SU-DHL-6 (cell line): ENCODE data around the gene GRID2.

ENCODE experiments used
- EZH2phosphoT487 ChIP-seq: fragments of 200-600 bp; sonication (generic), shearing (Covaris generic); conservative IDR thresholded peaks from 2 replicates; pipeline ENCODE4 v1.6.1; 2018; ENCODE audit warnings: mild to moderate bottlenecking, antibody characterized with exemption, low read length, moderate library complexity, mixed read lengths
- TF ChIP-seq, protein P1 (sequence below): fragments of 200-600 bp; sonication (generic); IDR thresholded peaks from one replicate; pipeline ENCODE4 v1.5.1; 2017; ENCODE audit warnings: antibody characterized with exemption, mild to moderate bottlenecking, low read length, moderate library complexity; ENCODE audit not compliant: insufficient read depth, poor library complexity, severe bottlenecking

DNA sequence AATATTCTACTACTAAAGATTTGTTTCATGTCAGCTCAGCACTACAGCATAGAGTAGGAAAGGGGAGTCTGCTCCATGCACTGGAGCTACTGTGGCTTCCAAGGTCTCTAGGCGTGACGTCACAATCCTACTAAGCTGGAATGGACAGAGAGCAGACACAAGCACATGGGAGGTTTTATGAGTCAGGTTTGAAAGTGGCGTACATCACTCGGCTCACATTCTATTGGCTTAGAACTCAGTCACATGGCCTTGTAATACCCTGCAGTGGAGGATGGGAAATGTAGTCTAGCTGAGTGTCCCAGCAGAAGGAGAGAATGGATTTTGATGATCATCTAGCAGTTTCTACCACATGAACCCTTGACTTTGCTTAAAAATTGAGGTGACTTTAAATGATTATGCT is 899.9 kb downstream of the GRID2 start:
- TF ChIP-seq, protein P1, sequence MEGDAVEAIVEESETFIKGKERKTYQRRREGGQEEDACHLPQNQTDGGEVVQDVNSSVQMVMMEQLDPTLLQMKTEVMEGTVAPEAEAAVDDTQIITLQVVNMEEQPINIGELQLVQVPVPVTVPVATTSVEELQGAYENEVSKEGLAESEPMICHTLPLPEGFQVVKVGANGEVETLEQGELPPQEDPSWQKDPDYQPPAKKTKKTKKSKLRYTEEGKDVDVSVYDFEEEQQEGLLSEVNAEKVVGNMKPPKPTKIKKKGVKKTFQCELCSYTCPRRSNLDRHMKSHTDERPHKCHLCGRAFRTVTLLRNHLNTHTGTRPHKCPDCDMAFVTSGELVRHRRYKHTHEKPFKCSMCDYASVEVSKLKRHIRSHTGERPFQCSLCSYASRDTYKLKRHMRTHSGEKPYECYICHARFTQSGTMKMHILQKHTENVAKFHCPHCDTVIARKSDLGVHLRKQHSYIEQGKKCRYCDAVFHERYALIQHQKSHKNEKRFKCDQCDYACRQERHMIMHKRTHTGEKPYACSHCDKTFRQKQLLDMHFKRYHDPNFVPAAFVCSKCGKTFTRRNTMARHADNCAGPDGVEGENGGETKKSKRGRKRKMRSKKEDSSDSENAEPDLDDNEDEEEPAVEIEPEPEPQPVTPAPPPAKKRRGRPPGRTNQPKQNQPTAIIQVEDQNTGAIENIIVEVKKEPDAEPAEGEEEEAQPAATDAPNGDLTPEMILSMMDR, result no peak
- TF ChIP-seq EZH2phosphoT487, result no peak
